ENCODE results near the gene GEMIN2. TPM values are rescaled to one million over a fixed set of nuclear protein-coding genes. Genes with fewer than 3 reads are reported as not detected.

Gene GEMIN2
- polyA plus RNA-seq, 2 of the 4 experiments (the other 2 are of a cell fraction), result 30.6 to 67.8 TPM

GRCh38 chr14:39069923-39070322 lies 44.2 kb upstream of the GEMIN2 start:
- no peaks in the 10 kb centered on the region for H3K9me3 ChIP-seq
- H3K4me1 ChIP-seq, result no peaks in the 10 kb centered on the region
- WGBS (ENCODE audit: missing lambda C conversion rate), result 92% methylated on average over 5 of the region's 5 CpGs
- TF ChIP-seq ZNF302 (CRISPR knock-in tag; IDR thresholded peaks at IDR 0.05) (no peak), MAFK (IDR thresholded peaks at IDR 0.05; ENCODE audit: partially characterized antibody) (no peak), RCOR1 (IDR thresholded peaks at IDR 0.05; ENCODE audit: low read depth, low read length) (no peak), MAX (IDR thresholded peaks at IDR 0.05) (no peak), SMC3 (IDR thresholded peaks at IDR 0.05) (no peak), FOXS1 (CRISPR knock-in tag; IDR thresholded peaks at IDR 0.05) (no peak), HES2 (IDR thresholded peaks at IDR 0.05) (no peak), RAD21 (conservative IDR thresholded peaks at IDR 0.05 in 1 of 2, IDR thresholded peaks at IDR 0.05 in 1 of 2) (no peak), ESRRA (IDR thresholded peaks at IDR 0.05; ENCODE audit: borderline replicate concordance, low read length) (no peak), BCL3 (IDR thresholded peaks at IDR 0.05) (no peak), ZSCAN20 (CRISPR knock-in tag; IDR thresholded peaks at IDR 0.05) (no peak), NR3C1 (IDR thresholded peaks at IDR 0.05) (no peak), SREBF2 (IDR thresholded peaks at IDR 0.05) (no peak), FOSL2 (IDR thresholded peaks at IDR 0.05) (no peak), FOSL2 (CRISPR knock-in tag; IDR thresholded peaks at IDR 0.05) (no peak)
- no peak overlapping the region for H3K4me3 ChIP-seq
- ATAC-seq (no peak), FAIRE-seq (no peak), DNase-seq (ENCODE audit: low read depth in 1 of 2, low spot score in 1 of 2) (no peak)
- POLR2A ChIA-PET, result no interaction called here
- CTCF ChIA-PET, result no interaction called here
- H3K4me2 ChIP-seq, result no peak overlapping the region
- H3K27ac ChIP-seq, result no peak overlapping the region

- Histone ChIP-seq H3K4me1 (no peaks in the 10 kb centered on the region), H3K4me2 (no peak overlapping the region), H3K9me3 (no peaks in the 10 kb centered on the region), H3K4me3 (no peak overlapping the region), H3K27ac (no peak overlapping the region)
- ChIA-PET CTCF (no interaction called here), POLR2A (no interaction called here)
- no peak for FAIRE-seq
- TF ChIP-seq BHLHE40 (IDR thresholded peaks at IDR 0.05; ENCODE audit: low read depth, low read length) (no peak), RARB (CRISPR knock-in tag; IDR thresholded peaks at IDR 0.05) (no peak), ZFP36 (IDR thresholded peaks at IDR 0.05; ENCODE audit: borderline replicate concordance, partially characterized antibody) (no peak), HEYL (CRISPR knock-in tag; IDR thresholded peaks at IDR 0.05) (no peak), HOXB13 (CRISPR knock-in tag; IDR thresholded peaks at IDR 0.05; ENCODE audit: low read depth) (no peak), ESRRA (IDR thresholded peaks at IDR 0.05; ENCODE audit: borderline replicate concordance, low read length) (no peak), EHMT2 (IDR thresholded peaks at IDR 0.05; ENCODE audit: low read depth) (no peak), JUN (IDR thresholded peaks at IDR 0.05) (no peak), CEBPB (IDR thresholded peaks at IDR 0.05) (no peak), MYC (IDR thresholded peaks at IDR 0.05; ENCODE audit: borderline replicate concordance, low read length) (no peak), MAZ (IDR thresholded peaks at IDR 0.05; ENCODE audit: borderline replicate concordance, low read depth, low read length) (no peak), GATA3 (IDR thresholded peaks at IDR 0.05; ENCODE audit: borderline replicate concordance) (no peak), TP53 (CRISPR knock-in tag; IDR thresholded peaks at IDR 0.05) (no peak), HOXA7 (CRISPR knock-in tag; IDR thresholded peaks at IDR 0.05) (no peak), REST (IDR thresholded peaks at IDR 0.05) (no peak), EP300 (IDR thresholded peaks at IDR 0.05) (no peak), HDAC2 (IDR thresholded peaks at IDR 0.05) (no peak), RCOR1 (IDR thresholded peaks at IDR 0.05; ENCODE audit: low read depth, low read length) (no peak), CHD2 (IDR thresholded peaks at IDR 0.05; ENCODE audit: low read length, partially characterized antibody) (no peak), HMGXB4 (CRISPR knock-in tag; IDR thresholded peaks at IDR 0.05; ENCODE audit: borderline replicate concordance) (no peak)
- 72% methylated on average over 2 of the region's 2 CpGs for WGBS (ENCODE audit: missing lambda C conversion rate)
- ATAC-seq, result no peak
- no peak for DNase-seq (ENCODE audit: low read depth in 1 of 2, low spot score in 1 of 2)
These were observed 43.0 kb upstream of the GEMIN2 start for GRCh38 chr14:39071096-39071495.
